HepG2 (cell line): ENCODE data around the gene XPO1. TPM values are rescaled to one million over a fixed set of nuclear protein-coding genes. Genes with fewer than 3 reads are reported as not detected.

Experiments
- ATAC-seq: fragments of 200-7000 bp; cut with Tn5 transposase; 3 replicates; pipeline ENCODE4 v1.9.1; 2020; ENCODE audit warnings: mild to moderate bottlenecking, moderate library complexity
- BruUV-seq: library from RNA; stranded (reverse); fragments of 400-500 nt; replicated peaks from 2 replicates; lab custom pipeline; 2021; lab: Mats Ljungman, UMichigan
- CTCF ChIA-PET: fragments of 300-600 bp; formaldehyde crosslinking; extraction: SDS; loops from one replicate; lab custom pipeline; 2021; ENCODE audit warnings: low total read pairs, inconsistent platforms, low intra/inter-chr PET ratio; lab: Yijun Ruan, JAX
- POLR2A ChIA-PET: fragments of 350-600 bp; sonication (Branson Sonifier 250); formaldehyde crosslinking; loops from one replicate; lab custom pipeline; 2020; ENCODE audit warnings: antibody characterized with exemption, inconsistent platforms; lab: Yijun Ruan, JAX
- DNase-seq: peaks from one replicate; pipeline ENCODE4 v3.0.0-alpha.2; 2015; ENCODE audit warnings: low spot score
- FAIRE-seq: peaks from 3 replicates; lab custom pipeline; 2011; peaks lifted over from hg19 to GRCh38; lab: Jason Lieb, UNC
- H2AFZ ChIP-seq: one replicate; pipeline ENCODE4 v1.6.1; 2011; ENCODE audit warnings: low read length, inconsistent platforms
- H3K27ac ChIP-seq: fragments of 300-600 bp; 3 replicates; pipeline ENCODE4 v1.8.0; 2011; ENCODE audit warnings: mixed run types, mild to moderate bottlenecking, mixed read lengths, low read length, inconsistent platforms; ENCODE audit not compliant: insufficient read depth; ENCODE audit errors: extremely low read length
- H3K27me3 ChIP-seq, 2 experiments: fragments of 200-600 bp in 1 of 2; 2 replicates in 1 of 2; 3 replicates in 1 of 2; pipeline versions ENCODE4 v1.6.0 to v1.8.0; 2011; ENCODE audit warnings: low read length in 2 of 2, mild to moderate bottlenecking in 2 of 2, moderate library complexity in 2 of 2, inconsistent platforms in 1 of 2; ENCODE audit not compliant: insufficient read depth in 2 of 2, control insufficient read depth in 1 of 2
- H3K36me3 ChIP-seq, 2 experiments: fragments of 200-600 bp in 1 of 2; replicated peaks in 1 of 2; 2 replicates in 1 of 2; 3 replicates in 1 of 2; pipeline versions ENCODE4 v1.5.1 to v1.8.0; 2011; ENCODE audit warnings: low read length in 2 of 2, inconsistent platforms in 1 of 2; ENCODE audit not compliant: insufficient read depth in 2 of 2, control insufficient read depth in 1 of 2
- H3K4me1 ChIP-seq: 2 replicates; pipeline ENCODE4 v1.5.1; 2012; ENCODE audit warnings: low read length, inconsistent platforms; ENCODE audit not compliant: insufficient read depth
- H3K4me2 ChIP-seq: 2 replicates; pipeline ENCODE4 v1.6.0; 2011; ENCODE audit warnings: low read depth, low read length, inconsistent platforms
- H3K4me3 ChIP-seq, 3 experiments: fragments of 200-600 bp in 1 of 3; sonication (generic), shearing (Covaris generic) in 1 of 3; replicated peaks in 1 of 3; 2 replicates each; pipeline ENCODE4 v1.5.1; 2011 to 2016; ENCODE audit warnings: low read length in 3 of 3, inconsistent platforms in 2 of 3, low read depth in 2 of 3, mild to moderate bottlenecking in 2 of 3, control low read depth in 1 of 3, mixed read lengths in 1 of 3; ENCODE audit not compliant: insufficient read depth in 1 of 3
- H3K79me2 ChIP-seq: one replicate; pipeline ENCODE4 v1.6.1; 2011; ENCODE audit warnings: low read length, inconsistent platforms; ENCODE audit not compliant: insufficient read depth
- H3K9ac ChIP-seq: 2 replicates; pipeline ENCODE4 v1.6.0; 2011; ENCODE audit warnings: mild to moderate bottlenecking, low read depth, low read length, inconsistent platforms; ENCODE audit not compliant: insufficient read depth
- H3K9me3 ChIP-seq: 2 replicates; pipeline ENCODE4 v1.5.1; 2012; ENCODE audit warnings: mild to moderate bottlenecking, low read length
- H4K20me1 ChIP-seq: 2 replicates; pipeline ENCODE4 v1.6.0; 2011; ENCODE audit warnings: inconsistent platforms, mild to moderate bottlenecking, low read length, moderate library complexity; ENCODE audit not compliant: insufficient read depth
- ZNF547 ChIP-seq: sonication (generic); formaldehyde crosslinking; IDR thresholded peaks from 2 replicates; pipeline ENCODE4 v1.5.1; 2020; ENCODE audit warnings: mild to moderate bottlenecking, missing genetic modification reagents
- ZNF598 ChIP-seq: sonication (generic); formaldehyde crosslinking; IDR thresholded peaks from 2 replicates; pipeline ENCODE4 v1.5.1; 2020; ENCODE audit warnings: mild to moderate bottlenecking, missing genetic modification reagents, borderline replicate concordance
- WGBS: methylation state at CpG from one replicate; pipeline ENCODE4 v1.1.6; 2017; ENCODE audit warnings: low lambda C conversion rate; 5-methylcytosine and 5-hydroxymethylcytosine counted together
- in situ Hi-C: cut with HindIII; loops from 2 replicates; pipeline ENCODE4 v1.10.0; 2017; ENCODE audit warnings: low pct_unique_long_range_greater_than_20kb; ENCODE audit not compliant: extremely low pct_ligation_motif_present
- intact Hi-C: fragments of 100-400 bp; cut with micrococcal nuclease; formaldehyde crosslinking; loops from one replicate; pipeline ENCODE4 v1.10.0; 2022; ENCODE audit not compliant: unreplicated experiment
- polyA plus RNA-seq, 8 experiments: library from polyadenylated mRNA; depleted of rRNA in 3 of 8; stranded (reverse) in 7 of 8; unstranded in 1 of 8; fragments of >200 nt; fragmentation: Illumina TruSeq in 4 of 8; extraction: Trizol in 4 of 8; gene quantifications; 2 replicates each; pipeline versions ENCODE4 v1.2.1 to v1.2.3, GENCODE V29; 2011 to 2016; ENCODE audit warnings: low read depth in 4 of 8, missing spikeins in 1 of 8, mixed read lengths in 1 of 8; ENCODE audit not compliant: insufficient read depth in 1 of 8
- total RNA-seq, 5 experiments: library from RNA; depleted of rRNA; stranded (reverse); fragments of >200 nt; fragmentation: Illumina TruSeq; extraction: Trizol; gene quantifications; 2 replicates each; pipeline ENCODE4 v1.2.3, GENCODE V29; 2016; ENCODE audit warnings: low read depth in 1 of 5
- TF ChIP-seq, protein P1 (sequence below): sonication (generic); formaldehyde crosslinking; IDR thresholded peaks from one replicate; pipeline ENCODE4 v1.5.1; 2020; ENCODE audit warnings: mild to moderate bottlenecking, missing genetic modification reagents; ENCODE audit errors: not compliant biosample characterization
- TF ChIP-seq, protein P2 (sequence below): sonication (generic); formaldehyde crosslinking; IDR thresholded peaks from 2 replicates; pipeline ENCODE4 v1.4.0; 2020; ENCODE audit warnings: mild to moderate bottlenecking, missing genetic modification reagents
- TF ChIP-seq, protein P3 (sequence below): sonication (generic); formaldehyde crosslinking; IDR thresholded peaks from 2 replicates; pipeline ENCODE4 v1.5.0; 2020; ENCODE audit warnings: mild to moderate bottlenecking, missing genetic modification reagents, moderate library complexity

XPO1 gene
- total and polyA plus RNA-seq, 2 of the 13 experiments (the other 11 are each of a cell fraction or from before 2014, with no cell fraction given), result 67.4 to 212 TPM

DNA sequence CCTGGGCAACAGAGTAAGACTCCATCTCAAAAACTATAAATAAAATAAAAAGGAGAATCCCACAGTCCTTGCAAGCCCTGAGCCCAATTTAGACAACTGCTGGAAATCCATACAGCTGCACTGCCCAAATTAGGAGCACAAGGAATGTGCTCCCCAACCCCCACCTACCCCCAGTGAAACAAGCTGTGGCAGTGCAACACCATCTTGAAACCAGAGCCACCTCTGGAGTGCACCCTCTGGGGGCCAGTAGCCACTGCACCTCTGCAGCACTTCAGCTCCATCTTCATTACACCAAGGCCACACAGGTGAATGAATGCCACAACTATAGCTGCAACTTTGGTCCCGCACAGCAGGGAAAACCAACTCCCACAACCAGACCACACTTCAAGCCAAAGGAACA lies 104.5 kb downstream of the XPO1 start:
- no peak for FAIRE-seq
- Histone ChIP-seq H2AFZ (no peak overlapping the region), H3K27me3 (no peaks in the 10 kb centered on the region), H3K9ac (no peak overlapping the region), H3K4me2 (no peak overlapping the region), H3K9me3 (0 out of 2 replicates have a peak, but pooled peaks cover 5% of the 10 kb centered on the region), H3K27ac (no peak overlapping the region), H4K20me1 (peaks cover 80% of the 10 kb centered on the region), H3K79me2 (peaks cover 90% of the 10 kb centered on the region), H3K36me3 (peaks cover 0 to 1% of the 10 kb centered on the region in 2 experiments; a peak in 1 of 5 replicates), H3K4me1 (peaks cover 72% of the 10 kb centered on the region), H3K4me3 (no peak overlapping the region)
- ChIA-PET CTCF (no interaction called here), POLR2A (interaction anchor here (0.7 kb wide), 1 partner anchor 103 kb away, joined by 3 read pairs; no protein-coding TSS in a partner anchor)
- no peak for DNase-seq
- intact Hi-C loops (no loop called here), in situ Hi-C loops (no loop called here)
- ATAC-seq, result peak; percentile 59
- no TSS peak for BruUV-seq
- WGBS, result 90% methylated on average over 1 of the region's 1 CpG
- TF ChIP-seq, protein P1, sequence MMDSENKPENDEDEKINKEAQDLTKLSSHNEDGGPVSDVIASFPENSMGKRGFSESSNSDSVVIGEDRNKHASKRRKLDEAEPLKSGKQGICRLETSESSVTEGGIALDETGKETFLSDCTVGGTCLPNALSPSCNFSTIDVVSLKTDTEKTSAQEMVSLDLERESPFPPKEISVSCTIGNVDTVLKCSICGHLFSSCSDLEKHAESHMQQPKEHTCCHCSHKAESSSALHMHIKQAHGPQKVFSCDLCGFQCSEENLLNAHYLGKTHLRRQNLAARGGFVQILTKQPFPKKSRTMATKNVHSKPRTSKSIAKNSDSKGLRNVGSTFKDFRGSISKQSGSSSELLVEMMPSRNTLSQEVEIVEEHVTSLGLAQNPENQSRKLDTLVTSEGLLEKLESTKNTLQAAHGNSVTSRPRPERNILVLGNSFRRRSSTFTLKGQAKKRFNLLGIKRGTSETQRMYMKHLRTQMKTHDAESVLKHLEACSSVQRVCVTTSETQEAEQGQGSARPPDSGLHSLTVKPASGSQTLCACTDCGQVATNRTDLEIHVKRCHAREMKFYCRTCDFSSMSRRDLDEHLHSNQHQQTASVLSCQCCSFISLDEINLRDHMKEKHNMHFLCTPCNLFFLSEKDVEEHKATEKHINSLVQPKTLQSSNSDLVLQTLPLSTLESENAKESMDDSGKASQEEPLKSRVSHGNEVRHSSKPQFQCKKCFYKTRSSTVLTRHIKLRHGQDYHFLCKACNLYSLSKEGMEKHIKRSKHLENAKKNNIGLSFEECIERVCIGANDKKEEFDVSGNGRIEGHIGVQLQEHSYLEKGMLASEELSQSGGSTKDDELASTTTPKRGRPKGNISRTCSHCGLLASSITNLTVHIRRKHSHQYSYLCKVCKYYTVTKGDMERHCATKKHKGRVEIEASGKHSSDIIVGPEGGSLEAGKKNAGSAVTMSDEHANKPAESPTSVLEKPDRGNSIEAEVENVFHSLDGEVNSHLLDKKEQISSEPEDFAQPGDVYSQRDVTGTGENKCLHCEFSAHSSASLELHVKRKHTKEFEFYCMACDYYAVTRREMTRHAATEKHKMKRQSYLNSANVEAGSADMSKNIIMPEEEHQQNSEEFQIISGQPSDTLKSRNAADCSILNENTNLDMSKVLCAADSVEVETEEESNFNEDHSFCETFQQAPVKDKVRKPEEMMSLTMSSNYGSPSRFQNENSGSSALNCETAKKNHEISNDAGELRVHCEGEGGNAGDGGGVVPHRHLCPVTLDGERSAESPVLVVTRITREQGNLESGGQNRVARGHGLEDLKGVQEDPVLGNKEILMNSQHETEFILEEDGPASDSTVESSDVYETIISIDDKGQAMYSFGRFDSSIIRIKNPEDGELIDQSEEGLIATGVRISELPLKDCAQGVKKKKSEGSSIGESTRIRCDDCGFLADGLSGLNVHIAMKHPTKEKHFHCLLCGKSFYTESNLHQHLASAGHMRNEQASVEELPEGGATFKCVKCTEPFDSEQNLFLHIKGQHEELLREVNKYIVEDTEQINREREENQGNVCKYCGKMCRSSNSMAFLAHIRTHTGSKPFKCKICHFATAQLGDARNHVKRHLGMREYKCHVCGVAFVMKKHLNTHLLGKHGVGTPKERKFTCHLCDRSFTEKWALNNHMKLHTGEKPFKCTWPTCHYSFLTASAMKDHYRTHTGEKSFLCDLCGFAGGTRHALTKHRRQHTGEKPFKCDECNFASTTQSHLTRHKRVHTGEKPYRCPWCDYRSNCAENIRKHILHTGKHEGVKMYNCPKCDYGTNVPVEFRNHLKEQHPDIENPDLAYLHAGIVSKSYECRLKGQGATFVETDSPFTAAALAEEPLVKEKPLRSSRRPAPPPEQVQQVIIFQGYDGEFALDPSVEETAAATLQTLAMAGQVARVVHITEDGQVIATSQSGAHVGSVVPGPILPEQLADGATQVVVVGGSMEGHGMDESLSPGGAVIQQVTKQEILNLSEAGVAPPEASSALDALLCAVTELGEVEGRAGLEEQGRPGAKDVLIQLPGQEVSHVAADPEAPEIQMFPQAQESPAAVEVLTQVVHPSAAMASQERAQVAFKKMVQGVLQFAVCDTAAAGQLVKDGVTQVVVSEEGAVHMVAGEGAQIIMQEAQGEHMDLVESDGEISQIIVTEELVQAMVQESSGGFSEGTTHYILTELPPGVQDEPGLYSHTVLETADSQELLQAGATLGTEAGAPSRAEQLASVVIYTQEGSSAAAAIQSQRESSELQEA (CRISPR knock-in tag), result peak; percentile 17
- TF ChIP-seq ZNF547 (CRISPR knock-in tag), result 0 out of 2 replicates have a peak, but pooled peaks have one; percentile 10
- no peak for TF ChIP-seq ZNF598 (CRISPR knock-in tag)
- TF ChIP-seq, protein P2, sequence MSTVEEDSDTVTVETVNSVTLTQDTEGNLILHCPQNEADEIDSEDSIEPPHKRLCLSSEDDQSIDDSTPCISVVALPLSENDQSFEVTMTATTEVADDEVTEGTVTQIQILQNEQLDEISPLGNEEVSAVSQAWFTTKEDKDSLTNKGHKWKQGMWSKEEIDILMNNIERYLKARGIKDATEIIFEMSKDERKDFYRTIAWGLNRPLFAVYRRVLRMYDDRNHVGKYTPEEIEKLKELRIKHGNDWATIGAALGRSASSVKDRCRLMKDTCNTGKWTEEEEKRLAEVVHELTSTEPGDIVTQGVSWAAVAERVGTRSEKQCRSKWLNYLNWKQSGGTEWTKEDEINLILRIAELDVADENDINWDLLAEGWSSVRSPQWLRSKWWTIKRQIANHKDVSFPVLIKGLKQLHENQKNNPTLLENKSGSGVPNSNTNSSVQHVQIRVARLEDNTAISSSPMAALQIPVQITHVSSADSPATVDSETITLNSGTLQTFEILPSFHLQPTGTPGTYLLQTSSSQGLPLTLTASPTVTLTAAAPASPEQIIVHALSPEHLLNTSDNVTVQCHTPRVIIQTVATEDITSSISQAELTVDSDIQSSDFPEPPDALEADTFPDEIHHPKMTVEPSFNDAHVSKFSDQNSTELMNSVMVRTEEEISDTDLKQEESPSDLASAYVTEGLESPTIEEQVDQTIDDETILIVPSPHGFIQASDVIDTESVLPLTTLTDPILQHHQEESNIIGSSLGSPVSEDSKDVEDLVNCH (CRISPR knock-in tag), result no peak
- TF ChIP-seq, protein P3, sequence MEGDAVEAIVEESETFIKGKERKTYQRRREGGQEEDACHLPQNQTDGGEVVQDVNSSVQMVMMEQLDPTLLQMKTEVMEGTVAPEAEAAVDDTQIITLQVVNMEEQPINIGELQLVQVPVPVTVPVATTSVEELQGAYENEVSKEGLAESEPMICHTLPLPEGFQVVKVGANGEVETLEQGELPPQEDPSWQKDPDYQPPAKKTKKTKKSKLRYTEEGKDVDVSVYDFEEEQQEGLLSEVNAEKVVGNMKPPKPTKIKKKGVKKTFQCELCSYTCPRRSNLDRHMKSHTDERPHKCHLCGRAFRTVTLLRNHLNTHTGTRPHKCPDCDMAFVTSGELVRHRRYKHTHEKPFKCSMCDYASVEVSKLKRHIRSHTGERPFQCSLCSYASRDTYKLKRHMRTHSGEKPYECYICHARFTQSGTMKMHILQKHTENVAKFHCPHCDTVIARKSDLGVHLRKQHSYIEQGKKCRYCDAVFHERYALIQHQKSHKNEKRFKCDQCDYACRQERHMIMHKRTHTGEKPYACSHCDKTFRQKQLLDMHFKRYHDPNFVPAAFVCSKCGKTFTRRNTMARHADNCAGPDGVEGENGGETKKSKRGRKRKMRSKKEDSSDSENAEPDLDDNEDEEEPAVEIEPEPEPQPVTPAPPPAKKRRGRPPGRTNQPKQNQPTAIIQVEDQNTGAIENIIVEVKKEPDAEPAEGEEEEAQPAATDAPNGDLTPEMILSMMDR (CRISPR knock-in tag), result 0 out of 2 replicates have a peak, but pooled peaks have one; percentile 12
